GM12878 (cell line): ENCODE measurements around the gene ZC3H8. TPM values are rescaled to one million over a fixed set of nuclear protein-coding genes. Genes with fewer than 3 reads are reported as not detected.

ENCODE experiments used
- ATAC-seq: fragments of 200-7000 bp; cut with Tn5 transposase; 3 replicates; pipeline ENCODE4 v1.9.1; 2020; ENCODE audit warnings: mild to moderate bottlenecking, moderate library complexity
- Bru-seq: library from RNA; stranded (reverse); fragments of 400-500 nt; gene quantifications from one replicate; lab custom pipeline; 2021; lab: Mats Ljungman, UMichigan
- BruChase-seq, 2 experiments: library from RNA; stranded (reverse); fragments of 400-500 nt; gene quantifications; one replicate each; lab custom pipeline; 2021; lab: Mats Ljungman, UMichigan
- BruUV-seq: library from RNA; stranded (reverse); fragments of 400-500 nt; replicated peaks from 2 replicates; lab custom pipeline; 2021; lab: Mats Ljungman, UMichigan
- CTCF ChIA-PET: fragments of 300-600 bp; sonication (Branson Sonifier 250); formaldehyde crosslinking; extraction: SDS; loops from one replicate; lab custom pipeline; 2021; ENCODE audit warnings: inconsistent platforms; lab: Yijun Ruan, JAX
- POLR2A ChIA-PET: fragments of 350-600 bp; formaldehyde crosslinking; extraction: SDS; loops from one replicate; lab custom pipeline; 2021; ENCODE audit warnings: inconsistent platforms; lab: Charles Lee
- RAD21 ChIA-PET: fragments of 300-600 bp; sonication (Branson Sonifier 250); formaldehyde crosslinking; loops from one replicate; lab custom pipeline; 2023; ENCODE audit warnings: antibody characterized with exemption; ENCODE audit not compliant: unreplicated experiment; lab: Charles Lee
- SMC1A ChIA-PET: fragments of 300-600 bp; sonication (Branson Sonifier 250); formaldehyde crosslinking; loops from one replicate; lab custom pipeline; 2023; ENCODE audit not compliant: unreplicated experiment, uncharacterized antibody; lab: Charles Lee
- DNase-seq: peaks from one replicate; pipeline ENCODE4 v3.0.0-alpha.2; 2011; ENCODE audit warnings: low read depth, low spot score
- FAIRE-seq: peaks from 3 replicates; lab custom pipeline; 2011; peaks lifted over from hg19 to GRCh38; lab: Jason Lieb, UNC
- H2AFZ ChIP-seq: 2 replicates; pipeline ENCODE4 v1.6.0; 2011; ENCODE audit warnings: low read depth, low read length, control low read depth; ENCODE audit not compliant: control insufficient read depth
- H3K27ac ChIP-seq: 2 replicates; pipeline ENCODE4 v1.5.1; 2011; ENCODE audit warnings: control low read depth; ENCODE audit not compliant: control insufficient read depth, insufficient read depth
- H3K27me3 ChIP-seq, 2 experiments: replicated peaks in 1 of 2; 2 replicates each; pipeline versions ENCODE4 v1.6.0 to v1.6.1; 2011; ENCODE audit warnings: low read length in 1 of 2; ENCODE audit not compliant: control insufficient read depth in 2 of 2, insufficient read depth in 2 of 2
- H3K36me3 ChIP-seq, 2 experiments: 2 replicates each; pipeline ENCODE4 v1.5.1; 2011; ENCODE audit warnings: low read length in 1 of 2; ENCODE audit not compliant: control insufficient read depth in 2 of 2, insufficient read depth in 2 of 2
- H3K4me1 ChIP-seq: 2 replicates; pipeline ENCODE4 v1.6.1; 2011; ENCODE audit warnings: mild to moderate bottlenecking, low read length, moderate library complexity, mixed read lengths; ENCODE audit not compliant: control insufficient read depth, insufficient read depth
- H3K4me2 ChIP-seq: 2 replicates; pipeline ENCODE4 v1.6.0; 2011; ENCODE audit warnings: control low read depth; ENCODE audit not compliant: control insufficient read depth, insufficient read depth
- H3K4me3 ChIP-seq: fragments of 200-600 bp; sonication (generic); 2 replicates; pipeline ENCODE4 v1.5.1; 2016
- H3K79me2 ChIP-seq: 2 replicates; pipeline ENCODE4 v1.6.0; 2011; ENCODE audit warnings: low read length; ENCODE audit not compliant: control insufficient read depth, insufficient read depth
- H3K9ac ChIP-seq: 2 replicates; pipeline ENCODE4 v1.8.0; 2011; ENCODE audit warnings: low read length, control low read depth, mixed read lengths; ENCODE audit not compliant: control insufficient read depth, insufficient read depth
- H3K9me3 ChIP-seq: replicated peaks from 3 replicates; pipeline ENCODE4 v1.5.1; 2011; ENCODE audit warnings: mild to moderate bottlenecking, low read length; ENCODE audit not compliant: control insufficient read depth, insufficient read depth
- H4K20me1 ChIP-seq: 2 replicates; pipeline ENCODE4 v1.6.0; 2011; ENCODE audit not compliant: control insufficient read depth, insufficient read depth
- CUX1 ChIP-seq: IDR thresholded peaks from 2 replicates; pipeline ENCODE4 v1.6.1; 2012; ENCODE audit warnings: improper control_type of control experiment, low read depth, low read length; ENCODE audit not compliant: insufficient replicate concordance
- NBN ChIP-seq: fragments of 450-650 bp; IDR thresholded peaks from 2 replicates; pipeline ENCODE4 v1.6.1; 2016
- POLR2AphosphoS5 ChIP-seq: IDR thresholded peaks from 2 replicates; pipeline ENCODE4 v1.6.1; 2011; ENCODE audit warnings: mild to moderate bottlenecking, low read length, inconsistent platforms
- SMAD5 ChIP-seq: IDR thresholded peaks from 2 replicates; pipeline ENCODE4 v1.6.1; 2016; ENCODE audit warnings: antibody characterized with exemption, low read depth
- SP1 ChIP-seq: IDR thresholded peaks from one replicate; pipeline ENCODE4 v1.6.1; 2011; ENCODE audit warnings: low read depth, low read length
- TCF12 ChIP-seq: IDR thresholded peaks from 2 replicates; pipeline ENCODE4 v1.6.1; 2011; ENCODE audit warnings: low read depth, mild to moderate bottlenecking, low read length
- ZBTB40 ChIP-seq: fragments of 450-650 bp; IDR thresholded peaks from 2 replicates; pipeline ENCODE4 v1.6.1; 2016; ENCODE audit warnings: mild to moderate bottlenecking, moderate library complexity, borderline replicate concordance
- WGBS: methylation state at CpG from one replicate; pipeline ENCODE4 v1.1.6; 2016; ENCODE audit warnings: low lambda C conversion rate; ENCODE audit not compliant: insufficient replicate concordance, insufficient coverage; ENCODE audit errors: missing lambda C conversion rate; 5-methylcytosine and 5-hydroxymethylcytosine counted together
- in situ Hi-C: fragments of 300-500 bp; cut with MboI; formaldehyde crosslinking; loops from 9 replicates; pipeline ENCODE4 v1.14.3; 2018; ENCODE audit warnings: mixed read lengths
- intact Hi-C: fragments of 100-400 bp; cut with micrococcal nuclease; formaldehyde crosslinking; loops from one replicate; pipeline ENCODE4 v1.14.2; 2022; ENCODE audit not compliant: unreplicated experiment
- long read RNA-seq, 2 experiments: library from polyadenylated mRNA; unstranded; transcript quantifications; one replicate each; pipeline ENCODE4 v2.0.0, GENCODE V29; 2019 to 2020
- polyA minus RNA-seq, 3 experiments: library from RNA; depleted of rRNA, polyadenylated mRNA; stranded (reverse); fragments of >200 nt; gene quantifications; 2 replicates each; pipeline ENCODE4 v1.2.3, GENCODE V29; 2011
- polyA plus RNA-seq, 11 experiments: library from polyadenylated mRNA; depleted of rRNA in 4 of 11; unstranded in 6 of 11; stranded (reverse) in 5 of 11; fragments of >200 nt; fragmentation: Nextera tagmentation in 4 of 11; fragmentation: Illumina TruSeq in 1 of 11; extraction: Ambion mirVana in 4 of 11; extraction: Trizol in 1 of 11; gene quantifications; 1 replicate in 1 of 11; 2 replicates in 10 of 11; pipeline versions ENCODE4 v1.2.1 to v1.2.3, GENCODE V29; 2011 to 2016; ENCODE audit warnings: inconsistent platforms in 2 of 11, missing spikeins in 2 of 11, low read depth in 1 of 11
- total RNA-seq, 4 experiments: library from RNA; depleted of rRNA in 3 of 4; stranded (reverse); fragments of >200 nt in 3 of 4; fragmentation: Illumina TruSeq in 1 of 4; extraction: Trizol in 1 of 4; gene quantifications; 2 replicates each; pipeline versions ENCODE4 v1.2.1 to v1.2.3, GENCODE V29; 2013 to 2021

ZC3H8 gene
- total RNA-seq (2013; cell fraction: nucleolus; rRNA removed) = 117 and 123 TPM in 2 replicates
- total RNA-seq (2014; rRNA removed) = 13.9 and 16.8 TPM in 2 replicates
- 25.7 and 28.4 TPM in 2 replicates for total RNA-seq (2014; rRNA removed; fragmentation: Illumina TruSeq; extraction: Trizol)
- total RNA-seq (2021) = 9.9 and 11.6 TPM in 2 replicates
- 5.1 TPM for polyA plus RNA-seq (2011; ENCODE audit: low read depth)
- 10.2 and 16.3 TPM in 2 replicates for polyA plus RNA-seq (2011; rRNA removed)
- polyA plus RNA-seq (2011; cell fraction: cytosol; rRNA removed) = 1.6 and 2.6 TPM in 2 replicates
- polyA plus RNA-seq (2011; cell fraction: nucleus; rRNA removed) = 7.9 and 14.0 TPM in 2 replicates
- 7.7 and 9.3 TPM in 2 replicates for polyA plus RNA-seq (2012)
- polyA plus RNA-seq (2014; fragmentation: Illumina TruSeq; extraction: Trizol) = 23.8 and 31.7 TPM in 2 replicates
- 10 to 100 TPM; 16.5 to 16.6 TPM for polyA plus RNA-seq (2014; fragmentation: Nextera tagmentation; extraction: Ambion mirVana)
- polyA plus RNA-seq (2014; rRNA removed) = 16.8 and 22.3 TPM in 2 replicates
- polyA plus RNA-seq (2016; fragmentation: Nextera tagmentation; extraction: Ambion mirVana) = 10 to 100 TPM; 24.7 to 25.4 TPM
- polyA minus RNA-seq (2011; rRNA and poly(A)+ RNA removed) = 1.7 and 2.5 TPM in 2 replicates
- 2.1 and 5.6 TPM in 2 replicates for polyA minus RNA-seq (2011; cell fraction: cytosol; rRNA and poly(A)+ RNA removed)
- polyA minus RNA-seq (2011; cell fraction: nucleus; rRNA and poly(A)+ RNA removed) = 1.7 and 8.8 TPM in 2 replicates
- percentile 79 among the genes with signal in this experiment for Bru-seq, nascent RNA
- BruChase-seq, experiment 1, labeled RNA remaining after a 6-hour chase = percentile 75 among the genes with signal in this experiment
- BruChase-seq, experiment 2, labeled RNA remaining after a 2-hour chase = percentile 80 among the genes with signal in this experiment
- long read RNA-seq, experiment 1, partial matches to known transcripts = 0 of 5 reads
- long read RNA-seq, experiment 1, other reads (novel, unspliced or antisense) = 0 of 5 reads
- long read RNA-seq, experiment 2, transcript ZC3H8-201 (9 exons, 1,601 nt) = major isoform, 7 of 19 reads
- long read RNA-seq, experiment 2, partial matches to known transcripts = 8 of 19 reads
- long read RNA-seq, experiment 2, other reads (novel, unspliced or antisense) = 3 of 19 reads

- Histone ChIP-seq H3K4me3 (peak within 1 kb of the TSS; percentile 72), H3K9me3 (no peaks in the 10 kb centered on the region), H3K27ac (peak within 1 kb of the TSS; percentile 85), H3K79me2 (peaks cover 22% of the 10 kb centered on the region), H3K4me2 (peak within 1 kb of the TSS; percentile 93), H4K20me1 (no peaks in the 10 kb centered on the region), H3K27me3 (no peaks in the 10 kb centered on the region), H3K36me3 (no peaks in the 10 kb centered on the region), H2AFZ (peak within 1 kb of the TSS; percentile 97), H3K9ac (peak within 1 kb of the TSS; percentile 71), H3K4me1 (peaks cover 3% of the 10 kb centered on the region; the same call in 1 of the 2 replicates)
- intact Hi-C loops = loop anchor here (1.0 to 5.0 kb wide), 6 partner anchors 21 to 367 kb away; partner anchors contain the start of genes RGPD8, TMEM87B, TTL and ZC3H6
- DNase-seq = peak; percentile 80
- peak; percentile 96 for ATAC-seq
- FAIRE-seq = peak; percentile 73
- BruUV-seq = TSS peak; percentile 76
- ChIA-PET POLR2A (interaction anchor here (0.7 to 1.3 kb wide), 6 partner anchors 12 to 203 kb away, joined by 3 to 4 read pairs (median 3); no protein-coding TSS in a partner anchor), RAD21 (interaction anchor here (0.7 to 2.9 kb wide), 6 partner anchors 14 to 367 kb away, joined by 3 to 11 read pairs (median 4); partner anchors contain the start of genes CHCHD5, RGPD8 and TMEM87B), CTCF (interaction anchor here (0.6 to 2.9 kb wide), 17 partner anchors 9 to 472 kb away, joined by 3 to 13 read pairs (median 3); no protein-coding TSS in a partner anchor), SMC1A (interaction anchor here (0.9 to 2.0 kb wide), 6 partner anchors 11 to 351 kb away, joined by 3 to 17 read pairs (median 6); no protein-coding TSS in a partner anchor)
- in situ Hi-C loops = loop anchor here (10.0 kb wide), 1 partner anchor 370 kb away; the partner anchor contains the start of gene ANAPC1
- 1% methylated on average over 66 of the region's 68 CpGs for WGBS
- TF ChIP-seq NBN (peak; percentile 32; the same call in 1 of the 2 replicates), CUX1 (peak; percentile 16), POLR2AphosphoS5 (peak; percentile 93), SP1 (peak; percentile 49), TCF12 (0 out of 2 replicates have a peak, but pooled peaks have one; percentile 14), SMAD5 (peak; percentile 51; the same call in 1 of the 2 replicates), ZBTB40 (no peak)
Measured at GRCh38 chr2:112254466-112255240, at the start of gene ZC3H8. Gene ZC3H8 (minus strand): TSS chr2:112255042. CDS start chr2:112254981, 61 bp downstream.
